Coronary artery (tissue), 2 donors: ENCODE measurements around the gene OPA3.
A peak's percentile ranks its signal among the peaks of the same experiment; 100 is the strongest.
"Not testable (repeated sequence)": the region's sequence is repeated elsewhere in the genome, so short reads cannot be mapped to it uniquely, and the experiment has no call there.

Experiments
- DNase-seq: peaks from one replicate; pipeline ENCODE4 v3.0.0-alpha.2; 2017; ENCODE audit warnings: low spot score
- H3K27ac ChIP-seq, 2 donors: fragments of 200-600 bp; sonication (generic); one replicate each; pipeline ENCODE4 v1.5.1; 2016 to 2019
- H3K4me3 ChIP-seq: fragments of 200-600 bp; sonication (generic); 2 replicates; pipeline ENCODE4 v1.5.1; 2016; ENCODE audit warnings: mild to moderate bottlenecking, moderate library complexity
- TF ChIP-seq, protein P1 (sequence below): fragments of 200-600 bp; sonication (generic); IDR thresholded peaks from one replicate; pipeline ENCODE4 v1.5.1; 2019; ENCODE audit warnings: antibody characterized with exemption

Gene OPA3

DNA sequence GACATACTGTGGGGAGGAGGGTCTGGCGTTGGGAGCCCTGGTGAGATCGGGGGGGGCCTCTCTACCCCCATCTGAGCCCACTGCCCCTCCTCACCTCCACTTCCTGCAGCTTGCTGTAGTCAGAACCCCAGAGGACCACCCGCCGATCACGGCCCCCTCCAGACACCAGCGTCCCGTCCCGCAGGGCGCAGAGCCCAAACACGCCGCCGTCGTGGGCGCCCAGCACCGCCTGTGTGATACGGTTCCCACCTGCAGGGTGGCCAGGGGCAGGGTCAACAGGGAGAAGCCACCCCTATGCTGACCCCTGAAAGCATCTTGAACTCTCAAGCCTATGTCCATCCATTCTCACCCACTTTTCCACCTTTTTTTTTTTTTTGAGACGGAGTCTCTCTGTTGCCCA, 36.8 kb upstream of the OPA3 start:
- TF ChIP-seq, protein P1, sequence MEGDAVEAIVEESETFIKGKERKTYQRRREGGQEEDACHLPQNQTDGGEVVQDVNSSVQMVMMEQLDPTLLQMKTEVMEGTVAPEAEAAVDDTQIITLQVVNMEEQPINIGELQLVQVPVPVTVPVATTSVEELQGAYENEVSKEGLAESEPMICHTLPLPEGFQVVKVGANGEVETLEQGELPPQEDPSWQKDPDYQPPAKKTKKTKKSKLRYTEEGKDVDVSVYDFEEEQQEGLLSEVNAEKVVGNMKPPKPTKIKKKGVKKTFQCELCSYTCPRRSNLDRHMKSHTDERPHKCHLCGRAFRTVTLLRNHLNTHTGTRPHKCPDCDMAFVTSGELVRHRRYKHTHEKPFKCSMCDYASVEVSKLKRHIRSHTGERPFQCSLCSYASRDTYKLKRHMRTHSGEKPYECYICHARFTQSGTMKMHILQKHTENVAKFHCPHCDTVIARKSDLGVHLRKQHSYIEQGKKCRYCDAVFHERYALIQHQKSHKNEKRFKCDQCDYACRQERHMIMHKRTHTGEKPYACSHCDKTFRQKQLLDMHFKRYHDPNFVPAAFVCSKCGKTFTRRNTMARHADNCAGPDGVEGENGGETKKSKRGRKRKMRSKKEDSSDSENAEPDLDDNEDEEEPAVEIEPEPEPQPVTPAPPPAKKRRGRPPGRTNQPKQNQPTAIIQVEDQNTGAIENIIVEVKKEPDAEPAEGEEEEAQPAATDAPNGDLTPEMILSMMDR: no peak
- no peak overlapping the region for H3K27ac ChIP-seq

DNA sequence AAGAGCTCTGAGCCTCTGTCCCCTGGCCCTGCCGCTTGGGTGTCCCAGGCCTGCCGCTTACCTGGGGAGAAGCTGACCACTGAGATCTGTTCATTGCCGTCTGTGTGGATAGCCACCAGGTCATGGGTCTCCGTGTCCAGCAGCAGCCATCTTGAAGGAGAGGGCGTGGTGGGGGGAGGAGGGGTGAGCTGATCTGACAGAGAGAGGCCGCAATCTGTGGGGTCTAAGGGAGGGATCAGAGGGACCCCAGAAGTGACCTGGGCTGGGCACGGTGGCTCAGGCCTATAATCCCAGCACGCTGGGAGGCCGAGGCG, 32.1 kb upstream of the OPA3 start:
- no peak for DNase-seq
- TF ChIP-seq, protein P1: no peak
- Histone ChIP-seq H3K27ac (no peak overlapping the region), H3K4me3 (no peak overlapping the region)

More for the DNA sequence above, 36.8 kb upstream of the OPA3 start:
- no peak overlapping the region for H3K4me3 ChIP-seq
- no peak for DNase-seq

DNA sequence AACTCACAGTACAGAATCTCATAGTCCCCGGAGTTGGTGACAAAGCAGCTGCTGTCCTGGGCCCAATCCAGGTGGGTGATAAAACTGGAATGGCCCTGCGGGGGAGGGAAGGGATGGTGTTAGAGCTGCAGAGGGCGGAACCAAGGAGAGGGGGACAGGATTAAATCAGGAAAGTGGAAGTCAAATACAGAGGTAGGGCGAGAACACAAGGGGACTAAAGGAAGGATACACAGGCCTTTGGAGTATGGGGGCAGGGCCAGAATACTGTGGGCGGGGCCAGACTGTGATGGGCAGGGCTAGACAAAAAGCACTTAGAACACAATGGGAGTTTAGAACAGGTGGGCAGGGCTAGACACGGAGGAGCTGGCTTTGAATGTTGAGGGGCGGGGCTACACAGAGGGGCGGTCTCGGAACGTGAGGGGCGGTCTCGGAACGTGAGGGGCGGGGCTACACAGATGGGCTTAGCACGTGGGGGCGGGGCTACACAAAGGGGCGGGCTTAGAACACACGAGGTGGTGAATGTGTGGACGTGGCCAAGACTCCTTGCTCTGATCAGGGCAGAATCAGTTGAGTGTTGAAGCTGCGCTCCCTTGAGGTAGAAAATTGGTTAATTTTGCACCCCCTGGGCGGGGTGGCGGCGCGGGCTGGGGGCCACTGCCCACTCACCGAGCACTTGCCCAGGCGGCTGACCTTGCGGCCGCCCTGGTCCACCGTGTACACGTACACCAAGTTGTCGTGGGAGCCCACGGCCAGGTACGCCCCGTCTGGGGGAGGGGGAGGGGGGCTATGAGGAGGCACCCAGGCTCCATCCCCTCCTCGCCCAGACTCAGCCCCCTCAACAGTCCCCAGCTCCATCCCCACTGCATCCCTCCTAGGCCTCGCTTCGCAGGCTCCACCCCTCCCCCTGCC, 31.4 kb upstream of the OPA3 start:
- TF ChIP-seq, protein P1: no peak
- no peak for DNase-seq
- H3K4me3 ChIP-seq: no peak overlapping the region
- peak overlapping the region in 1 of 2 donors; percentile 46 for H3K27ac ChIP-seq

DNA sequence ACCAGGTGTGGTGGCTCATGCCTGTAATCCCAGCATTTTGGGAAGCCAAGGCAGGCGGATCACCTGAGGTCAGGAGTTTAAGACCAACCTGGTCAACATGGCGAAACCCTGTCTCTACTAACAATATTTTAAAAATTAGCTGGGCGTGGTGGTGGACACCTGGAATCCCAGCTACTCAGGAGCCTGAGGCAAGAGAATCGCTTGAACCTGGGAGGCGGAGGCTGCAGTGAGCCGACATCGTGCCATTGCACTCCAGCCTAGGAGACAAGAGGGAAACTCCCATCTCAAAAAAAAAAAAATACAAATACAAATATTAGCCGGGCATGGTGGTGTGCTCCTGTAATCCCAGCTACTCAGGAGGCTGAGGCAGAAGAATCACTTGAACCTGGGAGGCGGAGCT, 30.5 kb upstream of the OPA3 start:
- DNase-seq, H3K27ac ChIP-seq, H3K4me3 ChIP-seq: not testable (repeated sequence)

DNA sequence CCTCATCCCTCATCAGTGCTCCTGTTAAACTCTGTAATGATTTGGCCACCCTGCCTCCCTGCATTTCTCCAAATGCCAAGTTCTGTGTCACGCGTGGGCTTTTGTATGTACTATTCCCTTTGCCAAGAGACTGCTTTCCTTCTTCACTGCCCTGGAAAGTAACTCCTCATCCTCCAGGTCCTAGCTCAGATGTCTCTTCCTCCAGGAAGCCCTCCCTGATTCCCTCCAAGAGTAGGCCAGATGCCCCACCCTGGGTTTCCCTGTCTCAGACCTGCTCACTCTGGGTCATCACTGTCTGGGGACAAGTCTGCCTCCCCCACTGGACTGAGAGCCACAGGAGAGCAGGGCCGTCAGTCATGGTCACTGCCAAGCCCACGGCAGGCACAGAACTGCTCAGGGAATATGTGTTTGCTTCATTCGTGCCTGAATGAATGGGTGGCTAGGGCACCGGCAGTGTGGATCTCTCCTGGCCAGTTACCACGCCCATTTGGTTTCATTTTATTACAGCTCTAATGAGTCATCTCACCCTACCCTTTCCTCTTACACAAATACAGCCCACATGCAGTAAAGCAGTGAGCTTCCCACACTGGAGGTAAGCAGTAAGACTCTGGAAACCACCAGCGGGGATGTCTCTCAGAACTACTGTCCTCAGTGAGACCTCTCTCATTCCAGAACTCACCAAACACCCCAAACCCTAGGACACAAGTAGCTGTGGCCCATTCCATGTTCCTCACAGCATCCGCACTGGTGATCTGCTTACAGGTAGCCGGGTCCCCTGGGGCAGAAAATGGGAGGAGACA, 29.5 kb upstream of the OPA3 start:
- DNase-seq: no peak
- peak overlapping the region in 1 of 2 donors; percentile 70 for H3K27ac ChIP-seq
- H3K4me3 ChIP-seq: no peak overlapping the region
- TF ChIP-seq, protein P1: no peak

DNA sequence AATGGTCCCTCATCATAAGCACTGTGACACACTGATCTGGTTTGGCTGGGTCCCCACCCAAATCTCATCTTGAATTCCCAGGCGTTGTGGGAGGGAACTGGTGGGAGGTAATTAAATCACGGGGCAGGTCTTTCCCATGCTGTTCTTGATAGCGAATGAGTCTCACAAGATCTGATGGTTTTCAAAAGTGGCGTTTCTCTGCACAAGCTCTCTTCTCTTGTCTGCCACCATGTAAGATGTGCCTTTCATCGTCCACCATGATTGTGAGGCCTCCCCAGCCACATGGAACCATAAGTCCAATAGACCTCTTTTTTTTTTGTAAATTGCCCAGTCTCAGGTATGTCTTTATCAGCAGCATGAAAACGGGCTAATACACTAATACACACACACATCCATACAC, 24.3 kb upstream of the OPA3 start:
- no peak for DNase-seq
- TF ChIP-seq, protein P1: no peak
- Histone ChIP-seq H3K27ac (no peak overlapping the region), H3K4me3 (no peak overlapping the region)

DNA sequence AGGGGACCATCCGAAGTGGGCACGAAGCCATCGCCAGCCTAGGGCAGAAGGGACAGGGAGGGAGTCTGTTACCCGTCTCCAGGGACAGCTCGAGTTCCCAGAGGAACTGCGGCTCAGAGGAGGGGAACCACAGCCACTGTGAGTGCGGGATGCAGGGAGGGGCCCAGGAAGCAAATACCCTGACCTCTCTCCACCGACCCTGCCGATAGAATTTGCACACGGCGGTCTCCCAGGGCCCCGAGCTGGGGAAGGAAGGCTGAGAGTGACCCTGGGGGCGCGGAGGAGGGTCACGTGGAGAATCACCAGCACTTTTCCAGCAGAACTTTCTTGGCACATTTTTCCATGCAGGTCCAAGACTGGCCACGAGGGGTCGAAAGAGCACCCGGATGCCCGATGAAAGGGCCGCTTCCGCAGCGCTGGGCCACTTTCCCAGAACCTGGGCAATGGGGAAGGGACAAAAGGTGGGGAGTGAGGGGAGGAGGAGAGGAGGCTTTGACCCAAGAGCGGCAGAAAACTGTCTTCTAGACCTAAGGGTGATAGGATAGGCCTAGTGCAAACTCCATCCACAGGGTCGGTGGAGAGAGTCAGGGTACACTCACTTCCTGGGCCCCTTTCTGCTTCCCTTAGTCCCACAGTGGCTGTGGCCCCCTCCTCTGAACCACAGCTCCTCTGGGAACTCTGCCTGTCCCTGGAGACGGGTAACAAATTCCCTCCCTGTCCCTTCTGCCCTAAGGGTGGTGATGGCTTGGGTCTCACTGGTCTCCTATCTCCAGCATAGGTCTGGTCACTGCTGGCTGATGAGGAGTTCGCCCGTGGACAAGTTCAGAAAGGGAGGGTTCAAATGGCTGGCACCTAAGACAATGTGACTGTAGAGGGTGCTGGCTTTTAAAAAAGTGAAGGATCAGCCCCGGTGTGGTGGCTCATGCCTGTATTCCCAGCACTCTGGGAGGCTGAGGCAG, 22.7 kb upstream of the OPA3 start:
- Histone ChIP-seq H3K4me3 (peak overlapping the region; percentile 68), H3K27ac (peak overlapping the region in 1 of 2 donors; percentile 35)
- DNase-seq: peak; percentile 81
- TF ChIP-seq, protein P1: peak; percentile 92
